ENCODE data around the gene PRM2.

The PRM2 gene

DNA sequence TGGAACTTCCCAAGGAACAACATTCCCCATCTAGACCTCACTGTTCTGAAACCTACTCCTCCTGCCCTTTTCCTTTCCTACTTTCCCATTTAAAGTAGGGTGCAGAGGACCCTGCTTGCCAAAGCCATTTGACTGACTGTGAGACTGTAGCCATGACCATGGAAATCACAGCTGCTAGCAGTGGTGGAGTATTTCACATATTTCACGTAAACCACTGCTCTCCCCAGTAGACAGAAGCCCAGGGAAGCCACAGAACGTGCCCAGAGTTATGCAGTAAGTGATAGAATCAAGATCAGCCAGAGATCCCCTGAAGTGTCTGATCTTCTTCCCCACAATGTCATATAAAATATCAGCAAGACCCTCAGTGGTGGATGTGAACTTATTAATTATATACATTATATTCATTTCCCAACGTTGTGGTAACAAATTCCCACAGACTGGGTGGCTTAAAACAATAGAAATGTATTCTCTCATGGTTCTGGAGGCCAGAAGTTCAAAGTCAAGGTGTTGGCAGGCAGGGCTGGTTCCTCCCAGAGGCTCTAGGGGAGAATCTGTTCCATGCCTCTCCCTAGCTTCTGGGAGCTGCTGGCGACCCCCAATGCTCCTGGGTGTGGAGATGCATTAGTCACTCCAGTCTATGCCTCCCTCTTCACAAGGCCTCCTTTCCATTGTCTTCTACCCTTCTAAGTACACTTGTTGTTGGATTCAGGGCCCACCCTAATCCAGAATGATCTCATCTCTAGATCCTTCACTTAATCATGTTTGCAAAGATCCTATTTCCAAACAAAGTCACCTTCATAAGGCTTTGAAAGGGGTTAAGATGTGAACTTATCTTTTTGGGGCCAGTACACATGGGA is 25.6 kb upstream of the PRM2 start:
- TF ChIP-seq, protein P1, sequence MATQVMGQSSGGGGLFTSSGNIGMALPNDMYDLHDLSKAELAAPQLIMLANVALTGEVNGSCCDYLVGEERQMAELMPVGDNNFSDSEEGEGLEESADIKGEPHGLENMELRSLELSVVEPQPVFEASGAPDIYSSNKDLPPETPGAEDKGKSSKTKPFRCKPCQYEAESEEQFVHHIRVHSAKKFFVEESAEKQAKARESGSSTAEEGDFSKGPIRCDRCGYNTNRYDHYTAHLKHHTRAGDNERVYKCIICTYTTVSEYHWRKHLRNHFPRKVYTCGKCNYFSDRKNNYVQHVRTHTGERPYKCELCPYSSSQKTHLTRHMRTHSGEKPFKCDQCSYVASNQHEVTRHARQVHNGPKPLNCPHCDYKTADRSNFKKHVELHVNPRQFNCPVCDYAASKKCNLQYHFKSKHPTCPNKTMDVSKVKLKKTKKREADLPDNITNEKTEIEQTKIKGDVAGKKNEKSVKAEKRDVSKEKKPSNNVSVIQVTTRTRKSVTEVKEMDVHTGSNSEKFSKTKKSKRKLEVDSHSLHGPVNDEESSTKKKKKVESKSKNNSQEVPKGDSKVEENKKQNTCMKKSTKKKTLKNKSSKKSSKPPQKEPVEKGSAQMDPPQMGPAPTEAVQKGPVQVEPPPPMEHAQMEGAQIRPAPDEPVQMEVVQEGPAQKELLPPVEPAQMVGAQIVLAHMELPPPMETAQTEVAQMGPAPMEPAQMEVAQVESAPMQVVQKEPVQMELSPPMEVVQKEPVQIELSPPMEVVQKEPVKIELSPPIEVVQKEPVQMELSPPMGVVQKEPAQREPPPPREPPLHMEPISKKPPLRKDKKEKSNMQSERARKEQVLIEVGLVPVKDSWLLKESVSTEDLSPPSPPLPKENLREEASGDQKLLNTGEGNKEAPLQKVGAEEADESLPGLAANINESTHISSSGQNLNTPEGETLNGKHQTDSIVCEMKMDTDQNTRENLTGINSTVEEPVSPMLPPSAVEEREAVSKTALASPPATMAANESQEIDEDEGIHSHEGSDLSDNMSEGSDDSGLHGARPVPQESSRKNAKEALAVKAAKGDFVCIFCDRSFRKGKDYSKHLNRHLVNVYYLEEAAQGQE (IDR thresholded peaks at IDR 0.05; ENCODE audit: insufficient read depth in 1 of 2, low read depth in 2 of 2, low read length in 2 of 2): no peak
- no peak for TF ChIP-seq FOXP2 (optimal IDR thresholded peaks at IDR 0.05; ENCODE audit: borderline replicate concordance, extremely low read depth, extremely low read length, insufficient read depth)
- no peak for TF ChIP-seq POLR2AphosphoS5 (IDR thresholded peaks at IDR 0.05; ENCODE audit: low read depth, low read length)

DNA sequence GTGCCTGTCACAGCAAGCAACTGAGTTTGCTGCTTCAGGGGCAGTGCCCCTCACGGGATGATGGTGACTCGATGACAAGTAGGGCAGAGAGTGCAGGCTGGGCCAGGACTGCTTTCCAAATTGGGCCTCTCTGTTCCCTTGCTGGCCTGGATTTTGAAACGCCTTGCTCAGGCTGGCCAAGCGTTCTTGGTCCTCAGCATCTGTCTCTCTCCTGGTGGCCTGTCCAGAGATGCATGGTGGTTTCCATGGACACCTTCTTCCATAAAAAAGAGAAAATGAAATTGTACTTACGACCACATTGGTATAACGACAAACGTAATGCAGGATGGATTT is 24.2 kb upstream of the PRM2 start:
- TF ChIP-seq SIN3A (IDR thresholded peaks at IDR 0.05; ENCODE audit: borderline replicate concordance, insufficient read depth, low read length) (no peak), POLR2AphosphoS5 (IDR thresholded peaks at IDR 0.05; ENCODE audit: low read depth, low read length) (no peak), TAF1 (IDR thresholded peaks at IDR 0.05; ENCODE audit: borderline replicate concordance, insufficient read depth, low read length) (no peak), FOXP2 (optimal IDR thresholded peaks at IDR 0.05; ENCODE audit: borderline replicate concordance, extremely low read depth, extremely low read length, insufficient read depth) (no peak)
- TF ChIP-seq, protein P1 (IDR thresholded peaks at IDR 0.05; ENCODE audit: insufficient read depth in 1 of 2, low read depth in 2 of 2, low read length in 2 of 2): no peak

DNA sequence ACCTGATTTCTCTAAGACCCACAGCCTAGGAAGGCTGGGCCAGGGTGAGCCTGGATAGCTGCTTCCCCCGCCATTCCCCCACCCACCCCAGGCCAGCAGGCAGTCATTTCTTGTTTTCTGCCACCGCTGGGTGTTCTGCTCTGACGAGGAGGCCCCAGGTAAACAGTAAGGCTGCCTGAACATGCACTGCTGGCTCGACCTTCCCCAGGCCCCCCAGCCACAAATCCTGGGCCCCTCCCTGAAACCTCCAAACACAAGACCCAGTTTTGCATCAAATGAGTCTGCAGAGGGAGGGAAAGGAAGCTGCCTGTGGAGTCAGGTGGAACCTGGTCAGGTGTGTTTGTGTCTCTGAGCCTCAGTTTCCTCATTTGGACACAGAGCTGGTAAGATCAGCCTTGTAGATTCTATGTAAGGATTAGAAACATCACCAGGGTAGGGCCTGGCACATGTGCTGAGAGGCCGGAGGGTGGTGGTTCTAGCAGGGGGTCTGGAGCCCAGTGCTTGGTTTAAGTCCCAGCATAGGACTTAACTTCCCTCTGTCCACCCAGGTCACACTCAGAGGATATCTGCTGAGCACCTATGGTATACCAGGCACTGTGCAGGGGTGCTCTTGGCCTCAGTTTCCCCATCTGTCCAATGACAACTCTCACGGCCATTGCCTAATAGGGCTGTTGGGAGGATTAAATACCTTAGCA is 23.7 kb upstream of the PRM2 start:
- TF ChIP-seq SIN3A (IDR thresholded peaks at IDR 0.05; ENCODE audit: borderline replicate concordance, insufficient read depth, low read length): no peak
- no peak for TF ChIP-seq TAF1 (IDR thresholded peaks at IDR 0.05; ENCODE audit: borderline replicate concordance, insufficient read depth, low read length)
- TF ChIP-seq, protein P1 (IDR thresholded peaks at IDR 0.05; ENCODE audit: insufficient read depth in 1 of 2, low read depth in 2 of 2, low read length in 2 of 2): no peak
- no peak for TF ChIP-seq POLR2AphosphoS5 (IDR thresholded peaks at IDR 0.05; ENCODE audit: low read depth, low read length)
- TF ChIP-seq FOXP2 (optimal IDR thresholded peaks at IDR 0.05; ENCODE audit: borderline replicate concordance, extremely low read depth, extremely low read length, insufficient read depth): no peak

DNA sequence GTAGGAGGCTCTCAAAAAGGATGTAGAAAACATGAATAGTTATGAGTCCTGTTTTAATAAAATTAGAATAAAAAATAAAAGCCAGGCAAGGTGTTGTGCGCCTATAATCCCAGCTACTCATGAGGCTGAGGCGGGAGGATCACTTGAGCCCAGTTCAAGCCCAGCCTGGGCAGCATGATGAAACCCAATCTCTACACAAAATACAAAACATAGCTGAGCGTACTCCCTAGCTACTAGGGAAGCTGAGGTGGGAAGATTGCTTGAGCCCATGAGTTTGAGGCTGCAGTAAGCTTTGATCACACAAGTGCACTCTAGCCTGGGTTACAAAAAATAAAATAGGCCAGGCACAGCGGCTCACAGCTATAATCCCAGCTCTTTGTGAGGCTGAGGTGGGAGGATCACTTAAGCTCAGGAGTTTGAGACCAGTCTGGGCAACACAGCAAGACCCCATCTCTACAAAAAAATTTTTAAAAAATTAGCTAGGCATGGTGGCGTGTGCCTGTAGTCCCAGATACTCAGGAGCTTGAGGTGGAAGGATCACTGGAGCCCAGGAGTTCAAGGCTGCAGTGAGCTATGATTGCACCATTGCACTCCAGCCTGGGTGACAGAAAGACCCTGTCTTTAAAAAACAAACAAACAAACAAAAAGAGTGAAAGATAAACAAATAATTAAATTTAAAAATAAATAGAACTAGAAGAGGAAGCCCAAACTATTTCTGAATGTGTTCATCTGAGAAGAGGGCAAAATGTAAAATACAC is 22.0 kb upstream of the PRM2 start:
- TF ChIP-seq TAF1 (IDR thresholded peaks at IDR 0.05; ENCODE audit: borderline replicate concordance, insufficient read depth, low read length): no peak
- no peak for TF ChIP-seq FOXP2 (optimal IDR thresholded peaks at IDR 0.05; ENCODE audit: borderline replicate concordance, extremely low read depth, extremely low read length, insufficient read depth)

DNA sequence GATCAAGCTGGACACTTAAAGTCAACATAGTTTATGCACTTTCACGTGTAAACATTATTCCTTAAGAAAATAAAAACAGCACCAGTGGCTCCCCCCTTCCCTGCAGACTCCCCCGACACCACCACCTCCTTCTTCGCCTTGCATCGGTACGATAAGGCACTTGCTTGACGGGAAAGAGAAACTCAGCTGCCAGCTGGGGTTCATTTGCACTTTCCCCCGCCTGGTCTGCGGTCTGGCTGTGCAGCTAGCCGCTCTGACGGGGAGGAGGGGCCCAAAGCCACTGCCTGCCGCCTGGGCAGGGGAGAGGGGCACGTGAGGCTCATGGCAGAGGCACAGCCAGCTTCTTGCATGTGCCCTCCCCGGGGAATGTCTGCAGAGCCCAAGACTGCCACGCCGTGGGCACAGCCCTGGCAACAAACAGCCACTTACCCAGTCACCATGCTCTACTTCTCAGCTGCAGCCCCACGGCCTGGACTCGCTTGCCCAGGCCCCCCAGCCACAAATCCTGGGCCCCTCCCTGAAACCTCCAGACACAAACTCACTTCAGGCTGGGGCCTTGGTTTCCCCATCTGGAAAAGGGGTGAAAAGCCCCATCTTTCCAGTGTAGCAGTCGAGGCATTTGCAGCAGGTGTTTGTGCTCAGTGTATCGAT is 21.3 kb upstream of the PRM2 start:
- peak; percentile 37 for TF ChIP-seq FOXP2 (optimal IDR thresholded peaks at IDR 0.05; ENCODE audit: borderline replicate concordance, extremely low read depth, extremely low read length, insufficient read depth)
- TF ChIP-seq SIN3A (IDR thresholded peaks at IDR 0.05; ENCODE audit: borderline replicate concordance, insufficient read depth, low read length): no peak
- TF ChIP-seq, protein P1 (IDR thresholded peaks at IDR 0.05; ENCODE audit: insufficient read depth in 1 of 2, low read depth in 2 of 2, low read length in 2 of 2): no peak

All from PFSK-1 (cell line).